ENCODE measurements around the gene PACSIN3. TPM values are rescaled to one million over a fixed set of nuclear protein-coding genes. Genes with fewer than 3 reads are reported as not detected.

PACSIN3 gene
- total RNA-seq, 2 donors from 2014 or later, result 4.6 to 10.2 TPM

DNA sequence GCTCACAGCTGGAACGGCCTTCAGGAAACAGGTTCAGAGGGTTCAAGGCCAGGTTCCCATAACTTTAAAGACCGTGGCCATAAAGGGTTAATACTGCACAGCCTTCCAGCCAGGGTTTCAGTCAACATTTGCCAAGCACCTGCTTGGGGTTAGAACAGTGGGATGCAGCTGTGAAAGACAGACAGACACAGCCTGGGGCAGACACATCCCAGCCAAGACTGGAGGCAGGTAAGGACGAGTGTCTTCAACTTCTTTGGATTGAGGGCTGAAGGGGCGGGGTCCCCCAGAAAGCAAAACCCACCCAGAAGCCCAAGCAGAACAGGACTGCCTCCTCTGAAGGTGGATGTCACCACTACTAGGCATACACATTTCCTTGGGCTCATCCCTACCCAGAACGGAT lies 23.8 kb downstream of the PACSIN3 start:
- Mint-ChIP-seq H3K4me1 (ENCODE audit: low read depth) (no peaks in the 10 kb centered on the region), H3K4me3 (no peak overlapping the region), H3K27ac (no peak overlapping the region), H3K27me3 (ENCODE audit: low read depth) (no peaks in the 10 kb centered on the region), H3K9me3 (no peaks in the 10 kb centered on the region), H3K36me3 (ENCODE audit: insufficient read depth in 2 of 2) (peaks cover 4 to 6% of the 10 kb centered on the region in 2 donors)
- DNase-seq, result no peak
- no peak for ATAC-seq (replicated peaks in 1 of 2)

- DNase-seq, result no peak
- Mint-ChIP-seq H3K9me3 (no peaks in the 10 kb centered on the region), H3K27ac (no peak overlapping the region), H3K4me1 (ENCODE audit: low read depth) (no peaks in the 10 kb centered on the region), H3K4me3 (no peak overlapping the region), H3K27me3 (ENCODE audit: low read depth) (no peaks in the 10 kb centered on the region), H3K36me3 (ENCODE audit: insufficient read depth in 2 of 2) (peaks cover 4 to 6% of the 10 kb centered on the region in 2 donors)
- ATAC-seq (replicated peaks in 1 of 2), result no peak
These were observed 24.3 kb downstream of the PACSIN3 start for GRCh38 chr11:47161890-47162289.

DNA sequence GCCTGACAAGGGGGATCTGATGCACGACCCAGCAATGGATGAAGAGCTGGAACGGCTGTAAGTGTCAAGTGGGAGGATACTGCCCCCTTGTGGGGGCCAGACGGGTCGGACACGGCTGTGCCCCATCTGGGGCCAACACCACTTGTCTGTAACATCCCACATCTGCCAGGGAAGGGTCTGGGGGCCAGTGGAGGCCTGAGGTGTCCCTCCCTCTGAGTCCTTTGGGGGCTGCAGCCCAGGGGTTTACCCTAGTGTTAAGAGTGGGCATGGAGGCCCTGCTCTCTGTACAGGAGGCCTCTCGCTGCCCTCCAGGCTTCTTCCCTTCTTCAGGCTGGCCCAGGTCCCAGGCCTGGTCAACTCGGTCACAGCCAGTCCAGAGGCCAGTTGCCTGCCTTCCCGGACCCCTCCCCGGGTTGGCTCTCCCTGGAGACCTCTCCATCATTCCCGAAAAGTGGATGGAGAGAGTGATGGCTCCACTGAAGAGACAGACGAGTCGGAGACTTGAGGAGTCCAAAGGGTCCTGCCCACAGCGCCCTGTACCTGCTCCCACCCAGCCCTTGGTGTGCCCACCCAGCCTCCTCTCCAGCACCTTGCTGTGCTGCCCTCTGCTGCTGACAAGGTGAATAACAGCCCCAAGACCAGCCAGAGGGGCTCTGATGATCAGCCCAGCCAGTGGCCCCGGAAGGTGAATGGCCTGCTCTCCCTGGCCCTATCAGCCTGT lies 24.9 kb downstream of the PACSIN3 start:
- Mint-ChIP-seq H3K36me3 (ENCODE audit: insufficient read depth in 2 of 2) (peaks cover 4 to 6% of the 10 kb centered on the region in 2 donors), H3K4me1 (ENCODE audit: low read depth) (peaks cover 2% of the 10 kb centered on the region), H3K9me3 (no peaks in the 10 kb centered on the region), H3K27me3 (ENCODE audit: low read depth) (no peaks in the 10 kb centered on the region), H3K27ac (no peak overlapping the region), H3K4me3 (no peak overlapping the region)
- ATAC-seq (replicated peaks in 1 of 2) (peak; percentile 72 to 78), DNase-seq (peak; percentile 60 to 68)

DNA sequence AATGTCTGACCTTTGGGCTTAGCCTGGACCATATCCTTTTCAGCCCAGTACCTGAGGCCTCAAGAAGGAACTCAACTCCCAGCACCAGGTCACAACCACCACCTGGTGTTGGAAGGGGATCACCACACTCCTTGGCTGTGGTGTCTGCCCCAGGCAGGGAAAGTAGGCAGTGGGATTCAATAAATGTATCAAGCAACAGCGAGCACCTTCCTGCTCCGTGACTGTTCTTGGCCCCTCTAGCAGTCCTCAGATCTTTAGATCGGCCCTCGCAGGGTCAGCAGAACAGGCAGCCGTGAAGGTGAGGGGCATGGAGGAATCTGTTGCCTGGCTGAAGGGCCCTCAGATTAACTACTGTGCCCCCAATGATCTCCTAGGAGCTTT lies 25.5 kb downstream of the PACSIN3 start:
- H3K27me3 Mint-ChIP-seq (ENCODE audit: low read depth), result no peaks in the 10 kb centered on the region
- ATAC-seq (replicated peaks in 1 of 2) (peak; percentile 7 to 12), DNase-seq (no peak)
- peaks cover 4 to 6% of the 10 kb centered on the region in 2 donors for H3K36me3 Mint-ChIP-seq (ENCODE audit: insufficient read depth in 2 of 2)
- H3K4me3 Mint-ChIP-seq, result no peak overlapping the region
- no peaks in the 10 kb centered on the region for H3K9me3 Mint-ChIP-seq
- no peak overlapping the region for H3K27ac Mint-ChIP-seq
- H3K4me1 Mint-ChIP-seq (ENCODE audit: low read depth), result peaks cover 7% of the 10 kb centered on the region

- Mint-ChIP-seq H3K36me3 (ENCODE audit: insufficient read depth in 2 of 2) (peaks cover 0 to 1% of the 10 kb centered on the region in 2 donors), H3K4me1 (ENCODE audit: low read depth) (peaks cover 31% of the 10 kb centered on the region), H3K27me3 (ENCODE audit: low read depth) (no peaks in the 10 kb centered on the region), H3K4me3 (no peak overlapping the region), H3K27ac (no peak overlapping the region), H3K9me3 (no peaks in the 10 kb centered on the region)
- no peak for DNase-seq
- ATAC-seq (replicated peaks in 1 of 2), result no peak
These were observed 28.0 kb downstream of the PACSIN3 start for GRCh38 chr11:47158242-47158641.

DNA sequence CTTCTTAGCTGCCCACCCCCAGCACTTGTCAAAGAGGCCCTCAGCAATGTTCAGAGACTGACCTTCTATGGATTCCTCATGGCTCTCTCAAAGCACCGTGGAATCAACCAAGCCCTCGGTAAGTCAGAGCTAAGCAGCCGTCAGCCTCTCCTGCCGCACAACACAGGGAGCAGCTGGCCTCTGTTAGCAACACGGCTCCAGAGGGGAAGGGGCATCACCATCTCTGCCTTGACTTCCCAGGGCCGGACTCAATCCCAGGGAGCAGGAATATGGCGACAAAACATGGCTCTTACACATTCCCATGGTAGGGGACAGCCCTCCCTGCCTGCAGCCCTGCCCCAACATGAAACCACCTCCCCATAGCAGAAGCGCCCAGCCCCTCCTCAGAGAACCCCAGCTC lies 28.4 kb downstream of the PACSIN3 start:
- ATAC-seq (replicated peaks in 1 of 2), result no peak
- peaks cover 36% of the 10 kb centered on the region for H3K4me1 Mint-ChIP-seq (ENCODE audit: low read depth)
- no peaks in the 10 kb centered on the region for H3K27me3 Mint-ChIP-seq (ENCODE audit: low read depth)
- DNase-seq, result no peak
- H3K36me3 Mint-ChIP-seq (ENCODE audit: insufficient read depth in 2 of 2), result peaks cover 0 to 1% of the 10 kb centered on the region in 2 donors
- H3K9me3 Mint-ChIP-seq, result no peaks in the 10 kb centered on the region
- no peak overlapping the region for H3K27ac Mint-ChIP-seq
- no peak overlapping the region for H3K4me3 Mint-ChIP-seq

- H3K9me3 Mint-ChIP-seq, result no peaks in the 10 kb centered on the region
- no peak for ATAC-seq (replicated peaks in 1 of 2)
- H3K27ac Mint-ChIP-seq, result no peak overlapping the region
- DNase-seq, result no peak
- H3K27me3 Mint-ChIP-seq (ENCODE audit: low read depth), result no peaks in the 10 kb centered on the region
- H3K4me1 Mint-ChIP-seq (ENCODE audit: low read depth), result peaks cover 36% of the 10 kb centered on the region
- H3K36me3 Mint-ChIP-seq (ENCODE audit: insufficient read depth in 2 of 2), result peaks cover 0 to 1% of the 10 kb centered on the region in 2 donors
- no peak overlapping the region for H3K4me3 Mint-ChIP-seq
These were observed 29.3 kb downstream of the PACSIN3 start for GRCh38 chr11:47156951-47157350.

- Mint-ChIP-seq H3K36me3 (ENCODE audit: insufficient read depth in 2 of 2) (peaks cover 0 to 1% of the 10 kb centered on the region in 2 donors), H3K27ac (no peak overlapping the region), H3K9me3 (no peaks in the 10 kb centered on the region), H3K27me3 (ENCODE audit: low read depth) (no peaks in the 10 kb centered on the region), H3K4me1 (ENCODE audit: low read depth) (peaks cover 36% of the 10 kb centered on the region), H3K4me3 (no peak overlapping the region)
- ATAC-seq (replicated peaks in 1 of 2), result no peak
- DNase-seq, result no peak
These were observed 29.9 kb downstream of the PACSIN3 start for GRCh38 chr11:47156333-47156732.

DNA sequence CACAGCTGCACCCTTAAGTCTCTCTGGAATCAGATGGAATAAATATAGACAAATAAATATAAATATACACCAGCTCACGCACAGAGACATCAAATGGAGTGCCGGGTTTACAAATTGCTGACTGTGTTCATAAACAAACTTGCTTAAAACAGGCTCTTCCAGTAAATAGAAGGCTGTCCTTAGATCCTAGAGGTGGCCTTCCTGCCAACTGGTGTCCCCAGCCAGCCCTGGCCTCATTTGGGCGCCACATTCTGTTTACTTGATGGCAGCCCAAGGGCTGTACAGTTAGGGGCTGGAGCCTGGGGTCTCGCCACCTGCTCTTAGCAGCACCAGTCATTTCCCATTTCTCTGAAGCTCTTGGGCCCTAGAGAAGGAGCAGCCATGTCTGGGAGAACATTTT lies 30.4 kb downstream of the PACSIN3 start:
- H3K27me3 Mint-ChIP-seq (ENCODE audit: low read depth), result no peaks in the 10 kb centered on the region
- no peaks in the 10 kb centered on the region for H3K9me3 Mint-ChIP-seq
- H3K4me1 Mint-ChIP-seq (ENCODE audit: low read depth), result peaks cover 36% of the 10 kb centered on the region
- ATAC-seq (replicated peaks in 1 of 2) (no peak), DNase-seq (no peak)
- no peak overlapping the region for H3K27ac Mint-ChIP-seq
- H3K4me3 Mint-ChIP-seq, result no peak overlapping the region
- peaks cover 0 to 1% of the 10 kb centered on the region in 2 donors for H3K36me3 Mint-ChIP-seq (ENCODE audit: insufficient read depth in 2 of 2)

DNA sequence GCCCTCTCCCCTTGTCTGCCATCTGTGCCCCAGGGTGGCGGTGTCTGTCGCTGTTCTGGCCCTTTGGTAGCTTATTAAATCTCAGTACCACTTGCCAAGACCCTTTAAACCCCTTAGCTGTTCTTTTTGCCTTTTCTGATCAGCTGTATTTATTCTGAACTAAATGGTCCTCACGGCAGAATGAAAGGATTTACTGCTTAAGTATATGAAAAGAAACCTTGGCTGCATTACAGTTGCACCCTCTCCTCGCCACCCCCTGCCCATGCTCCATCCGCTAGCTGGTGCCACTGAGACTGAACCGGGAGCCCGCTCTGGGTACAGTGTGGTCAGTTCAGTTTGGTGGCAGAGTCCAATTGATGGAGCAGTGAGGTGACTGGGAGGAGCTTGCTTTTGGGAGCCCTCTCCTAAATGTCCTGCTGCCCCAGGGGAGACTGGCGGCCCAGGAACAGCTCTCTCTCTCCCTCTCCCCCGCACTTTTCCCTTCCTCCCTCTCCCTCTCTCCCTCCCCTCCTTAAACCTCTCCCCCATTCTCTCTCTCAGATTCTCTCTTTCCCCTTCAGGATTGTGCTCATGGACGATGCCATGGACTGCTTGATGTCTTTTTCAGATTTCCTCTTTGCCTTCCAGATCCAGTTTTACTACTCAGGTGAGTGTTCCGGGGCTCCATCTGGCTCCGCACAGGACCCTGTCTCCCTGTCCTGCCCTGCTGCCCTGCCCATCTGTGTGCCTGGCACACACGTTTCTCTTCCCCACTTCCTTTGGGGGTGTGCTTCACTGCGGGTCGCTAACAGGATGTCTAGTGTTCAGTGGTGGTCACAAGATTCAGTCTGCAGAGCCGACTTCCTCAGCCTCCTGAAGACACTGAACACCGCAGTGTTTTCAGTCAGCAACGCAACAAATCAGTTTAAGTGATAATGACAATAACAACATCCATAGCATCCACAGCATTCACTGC lies 31.3 kb downstream of the PACSIN3 start:
- DNase-seq (peak in 1 of 2 donors; percentile 18), ATAC-seq (replicated peaks in 1 of 2) (peak; percentile 52 to 53)
- Mint-ChIP-seq H3K4me1 (ENCODE audit: low read depth) (peaks cover 36% of the 10 kb centered on the region), H3K4me3 (peak overlapping the region; percentile 50 to 54), H3K9me3 (no peaks in the 10 kb centered on the region), H3K36me3 (ENCODE audit: insufficient read depth in 2 of 2) (no peaks in the 10 kb centered on the region), H3K27ac (peak overlapping the region; percentile 43), H3K27me3 (ENCODE audit: low read depth) (no peaks in the 10 kb centered on the region)

DNA sequence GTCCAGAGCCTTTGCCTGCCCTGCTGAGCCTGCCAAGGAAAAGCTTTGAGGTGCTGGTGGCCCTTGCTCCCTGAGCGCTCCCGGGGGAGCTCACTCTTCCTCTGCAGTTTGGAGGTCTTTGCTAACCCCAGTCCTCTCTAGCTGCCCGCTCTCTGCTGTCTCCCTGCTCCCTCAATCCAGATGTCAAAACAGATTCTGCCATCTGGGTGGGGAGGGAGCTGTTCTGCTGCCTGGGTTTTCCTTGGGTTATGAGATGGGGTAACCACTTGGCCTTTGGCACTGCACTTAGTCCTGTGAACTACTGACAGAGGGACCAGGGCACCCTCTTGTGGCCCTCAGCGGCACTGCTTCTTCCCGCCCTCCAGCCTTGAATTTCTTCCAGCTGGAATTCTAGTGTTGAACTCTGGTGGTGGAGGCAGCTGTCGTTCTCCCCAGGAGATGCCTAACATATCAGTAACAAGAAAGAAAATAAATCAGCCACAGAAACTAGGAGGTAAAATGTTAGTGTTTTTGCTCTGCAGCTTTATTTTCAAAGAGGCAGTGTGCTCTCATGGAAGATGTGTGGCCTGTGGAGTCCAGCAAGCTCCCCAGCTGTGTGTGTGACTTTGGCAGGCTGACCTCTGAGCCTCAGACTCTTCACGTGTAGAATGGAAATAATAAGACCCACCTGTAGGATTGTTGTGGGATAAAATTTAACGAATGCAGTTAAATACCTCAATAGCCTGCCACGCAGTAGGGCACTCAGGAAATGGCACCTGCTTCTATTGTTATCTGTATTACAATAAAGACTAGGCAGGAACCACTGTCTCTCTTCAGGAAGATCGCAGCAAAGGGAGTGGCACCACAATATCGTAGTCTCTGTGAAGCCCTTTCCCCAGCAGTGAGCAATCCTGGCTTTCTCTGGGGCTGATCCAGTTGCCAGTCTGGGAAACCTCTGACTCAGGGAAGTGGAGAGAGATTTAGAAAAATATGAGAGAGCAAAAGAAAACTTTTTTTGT lies 33.0 kb downstream of the PACSIN3 start:
- Mint-ChIP-seq H3K36me3 (ENCODE audit: insufficient read depth in 2 of 2) (no peaks in the 10 kb centered on the region), H3K4me3 (peak overlapping the region in 1 of 2 donors; percentile 30), H3K27ac (no peak overlapping the region), H3K27me3 (ENCODE audit: low read depth) (no peaks in the 10 kb centered on the region), H3K4me1 (ENCODE audit: low read depth) (peaks cover 36% of the 10 kb centered on the region), H3K9me3 (no peaks in the 10 kb centered on the region)
- DNase-seq (peak; percentile 52 to 66), ATAC-seq (replicated peaks in 1 of 2) (peak; percentile 43 to 52)

- Mint-ChIP-seq H3K4me1 (ENCODE audit: low read depth) (peaks cover 36% of the 10 kb centered on the region), H3K36me3 (ENCODE audit: insufficient read depth in 2 of 2) (no peaks in the 10 kb centered on the region), H3K27ac (no peak overlapping the region), H3K4me3 (no peak overlapping the region), H3K27me3 (ENCODE audit: low read depth) (no peaks in the 10 kb centered on the region), H3K9me3 (no peaks in the 10 kb centered on the region)
- DNase-seq, result no peak
- no peak for ATAC-seq (replicated peaks in 1 of 2)
These were observed 33.9 kb downstream of the PACSIN3 start for GRCh38 chr11:47152126-47152952.

All from activated T-cell treated with anti-CD3 and anti-CD28 coated beads, Interleukin-2, amount 50 U/mL, for 72 hours (primary cell).